PC-9 (cell line): ENCODE data around the gene NFYC. TPM values are rescaled to one million over a fixed set of nuclear protein-coding genes. Genes with fewer than 3 reads are reported as not detected.
A peak's percentile ranks its signal among the peaks of the same experiment; 100 is the strongest.

Source experiments
- BruUV-seq: library from RNA; stranded (reverse); fragments of 400-500 nt; replicated peaks from 2 replicates; lab custom pipeline; 2021; lab: Mats Ljungman, UMichigan
- CTCF ChIA-PET: fragments of 300-600 bp; sonication (Branson Sonifier 250); formaldehyde crosslinking; loops from one replicate; lab custom pipeline; 2022; ENCODE audit warnings: antibody characterized with exemption; lab: Charles Lee
- POLR2A ChIA-PET: fragments of 300-600 bp; sonication (Branson Sonifier 250); formaldehyde crosslinking; loops from one replicate; lab custom pipeline; 2022; ENCODE audit warnings: antibody characterized with exemption; ENCODE audit not compliant: unreplicated experiment; lab: Charles Lee
- DNase-seq, 2 experiments: peaks; one replicate each; pipeline versions ENCODE4 v3.0.0 to v3.0.0-alpha.2; 2015 to 2022; ENCODE audit warnings: mixed read lengths in 1 of 2
- H2AFZ ChIP-seq: fragments of 200-600 bp; sonication (generic); 2 replicates; pipeline ENCODE4 v1.8.1; 2017; ENCODE audit warnings: antibody characterized with exemption
- H3F3A ChIP-seq: fragments of 200-600 bp; sonication (generic); 2 replicates; pipeline ENCODE4 v1.8.1; 2017; ENCODE audit warnings: antibody characterized with exemption, mild to moderate bottlenecking, low read depth; ENCODE audit not compliant: insufficient read depth
- H3K27ac ChIP-seq: fragments of 200-600 bp; sonication (generic); 2 replicates; pipeline ENCODE4 v1.6.1; 2016; ENCODE audit warnings: mixed run types
- H3K27me3 ChIP-seq: fragments of 200-600 bp; sonication (generic); 2 replicates; pipeline ENCODE4 v1.6.1; 2016; ENCODE audit warnings: low read depth, mixed run types; ENCODE audit not compliant: insufficient read depth
- H3K36me3 ChIP-seq: fragments of 200-600 bp; sonication (generic); 2 replicates; pipeline ENCODE4 v1.6.1; 2016; ENCODE audit warnings: low read depth, mixed run types
- H3K4me1 ChIP-seq: fragments of 200-600 bp; sonication (generic); replicated peaks from 2 replicates; pipeline ENCODE4 v1.6.1; 2016; ENCODE audit warnings: mixed run types; ENCODE audit not compliant: insufficient read depth
- H3K4me2 ChIP-seq: fragments of 200-600 bp; sonication (generic); 2 replicates; pipeline ENCODE4 v1.6.1; 2017; ENCODE audit warnings: mixed run types
- H3K4me3 ChIP-seq: fragments of 200-600 bp; sonication (generic); 2 replicates; pipeline ENCODE4 v1.6.1; 2016; ENCODE audit warnings: mixed run types
- H3K79me2 ChIP-seq: fragments of 200-600 bp; sonication (generic); 2 replicates; pipeline ENCODE4 v1.6.1; 2017; ENCODE audit warnings: low read depth, mixed run types
- H3K9me2 ChIP-seq: fragments of 200-600 bp; sonication (generic); 2 replicates; pipeline ENCODE4 v1.8.1; 2017; ENCODE audit warnings: mild to moderate bottlenecking; ENCODE audit not compliant: insufficient read depth
- H3K9me3 ChIP-seq: fragments of 200-600 bp; sonication (generic); 2 replicates; pipeline ENCODE4 v1.8.1; 2016; ENCODE audit warnings: low read depth; ENCODE audit not compliant: insufficient read depth
- H4K20me1 ChIP-seq: fragments of 200-600 bp; sonication (generic); 2 replicates; pipeline ENCODE4 v1.8.1; 2017; ENCODE audit not compliant: insufficient read depth
- CTCF ChIP-seq: fragments of 200-600 bp; sonication (generic); conservative IDR thresholded peaks from 2 replicates; pipeline ENCODE4 v1.6.1; 2017; ENCODE audit warnings: mixed run types, antibody characterized with exemption, mild to moderate bottlenecking, moderate library complexity
- EZH2 ChIP-seq: fragments of 200-600 bp; sonication (generic); IDR thresholded peaks from 2 replicates; pipeline ENCODE4 v1.8.0; 2017; ENCODE audit warnings: antibody characterized with exemption, low read depth
- intact Hi-C: fragments of 100-400 bp; cut with micrococcal nuclease; formaldehyde crosslinking; loops from one replicate; pipeline ENCODE4 v1.10.0; 2022; ENCODE audit not compliant: unreplicated experiment
- total RNA-seq: library from RNA; stranded (reverse); gene quantifications from 2 replicates; pipeline ENCODE4 v1.2.3, GENCODE V29; 2021

The NFYC gene
- total RNA-seq, 1 experiment from 2014 or later = 91.1 TPM

DNA sequence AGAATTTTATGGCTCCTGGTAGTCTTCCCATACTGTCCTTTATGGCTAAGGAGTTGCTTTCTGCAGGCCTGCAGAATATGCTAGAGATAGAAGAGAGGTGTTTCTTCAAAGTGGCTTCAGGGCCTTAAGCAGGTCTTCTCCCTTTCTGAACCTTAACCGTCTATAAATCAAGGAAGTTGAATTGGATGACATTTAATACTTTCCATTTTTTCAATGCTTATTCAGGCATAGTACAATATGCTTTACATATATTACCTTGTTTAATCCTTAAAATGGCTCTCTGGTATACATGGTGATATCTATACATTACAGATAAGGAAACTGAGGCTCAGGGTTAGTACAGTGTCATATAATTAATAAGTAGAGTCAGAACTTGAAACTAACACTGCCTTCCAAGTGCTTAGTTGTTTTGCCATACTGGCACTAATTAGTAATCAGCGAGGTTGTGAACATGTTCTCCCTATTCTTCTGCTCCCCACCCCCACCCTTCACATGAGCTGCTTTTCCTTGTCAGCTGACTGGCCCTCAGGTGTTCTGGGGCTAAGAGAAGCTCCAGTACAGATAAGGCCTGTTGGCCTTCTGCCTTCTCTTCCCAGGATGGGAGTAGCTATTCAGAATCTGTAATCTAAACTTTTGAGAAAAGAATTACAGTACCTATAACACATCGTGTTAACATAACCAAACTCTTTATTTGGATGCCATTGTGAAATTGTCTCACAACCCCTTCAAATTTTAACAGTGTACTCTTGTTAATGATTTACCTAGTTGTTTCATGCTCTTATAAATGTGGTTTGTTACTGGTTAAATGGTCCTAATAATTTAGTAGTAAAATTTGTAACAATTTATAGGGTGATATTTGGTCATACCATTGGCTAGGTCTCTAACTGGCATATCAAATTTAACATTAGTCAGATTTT lies 13.6 kb downstream of the NFYC start:
- POLR2A ChIA-PET = interaction anchor here (0.6 kb wide), 2 partner anchors 27 to 100 kb away, joined by 3 to 8 read pairs; no protein-coding TSS in a partner anchor
- no TSS peak for BruUV-seq
- CTCF ChIA-PET = no interaction called here

DNA sequence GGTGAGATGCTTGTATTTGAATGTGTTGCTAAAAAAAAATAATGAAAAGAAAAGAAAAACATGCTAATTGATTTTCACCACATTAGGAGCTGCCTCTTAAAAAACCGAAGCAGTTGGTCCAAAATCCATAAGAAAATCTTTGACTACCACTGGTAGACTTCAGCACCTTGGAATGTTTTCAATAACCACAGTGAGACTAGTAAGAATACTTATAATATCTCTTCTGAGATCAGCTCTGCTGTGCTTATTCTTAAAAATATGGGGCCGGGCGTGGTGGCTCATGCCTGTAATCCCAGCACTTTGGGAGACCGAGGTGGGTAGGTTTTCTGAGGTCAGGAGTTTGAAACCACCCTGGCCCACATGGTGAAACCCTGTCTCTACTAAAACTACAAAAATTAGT lies 15.1 kb downstream of the NFYC start:
- POLR2A ChIA-PET = interaction anchor here (0.6 kb wide), 4 partner anchors 15 to 449 kb away, joined by 3 to 27 read pairs (median 4); no protein-coding TSS in a partner anchor
- Histone ChIP-seq H3K4me3 (no peak overlapping the region), H3K79me2 (peaks cover 84% of the 10 kb centered on the region), H2AFZ (no peak overlapping the region), H3K36me3 (no peaks in the 10 kb centered on the region), H3K4me2 (no peak overlapping the region), H4K20me1 (peaks cover 1% of the 10 kb centered on the region), H3K27me3 (no peaks in the 10 kb centered on the region), H3K9me2 (no peaks in the 10 kb centered on the region), H3K9me3 (no peaks in the 10 kb centered on the region), H3K4me1 (peaks cover 38% of the 10 kb centered on the region), H3F3A (peaks cover 11% of the 10 kb centered on the region), H3K27ac (no peak overlapping the region)
- no peak for DNase-seq
- BruUV-seq = no TSS peak
- intact Hi-C loops = no loop called here
- CTCF ChIA-PET = interaction anchor here (0.7 kb wide), 1 partner anchor 122 kb away, joined by 6 read pairs; no protein-coding TSS in a partner anchor
- no peak for TF ChIP-seq EZH2
- no peak for TF ChIP-seq CTCF

More for the DNA sequence above, 13.6 kb downstream of the NFYC start:
- Histone ChIP-seq H3K4me3 (no peak overlapping the region), H3K9me2 (no peaks in the 10 kb centered on the region), H2AFZ (no peak overlapping the region), H3K9me3 (no peaks in the 10 kb centered on the region), H3K79me2 (peaks cover 87% of the 10 kb centered on the region), H3K27ac (no peak overlapping the region), H3K4me1 (peaks cover 23% of the 10 kb centered on the region), H4K20me1 (no peaks in the 10 kb centered on the region), H3F3A (no peaks in the 10 kb centered on the region), H3K4me2 (no peak overlapping the region), H3K27me3 (no peaks in the 10 kb centered on the region), H3K36me3 (no peaks in the 10 kb centered on the region)
- no peak for DNase-seq
- TF ChIP-seq EZH2 = no peak
- no peak for TF ChIP-seq CTCF
- intact Hi-C loops = no loop called here

DNA sequence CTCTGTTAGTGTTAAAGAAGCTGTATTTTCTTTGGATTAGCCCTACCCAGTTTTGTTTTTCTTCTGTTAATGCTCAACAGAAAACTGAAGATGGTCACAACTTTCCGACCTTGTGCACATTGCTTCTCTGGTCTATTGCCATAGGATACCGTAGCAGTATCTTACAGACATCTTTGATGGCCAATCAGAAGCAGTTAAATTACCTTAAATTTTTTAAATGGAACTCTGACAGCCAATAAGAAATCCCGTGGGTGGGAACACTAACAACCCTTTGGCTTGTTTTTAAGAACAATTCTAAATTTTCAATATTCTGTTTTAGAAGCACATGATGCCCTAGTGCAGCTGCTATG lies 17.2 kb downstream of the NFYC start:
- Histone ChIP-seq H3K9me2 (no peaks in the 10 kb centered on the region), H3K4me1 (peaks cover 43% of the 10 kb centered on the region), H3K9me3 (no peaks in the 10 kb centered on the region), H3K79me2 (peaks cover 82% of the 10 kb centered on the region), H4K20me1 (peaks cover 5% of the 10 kb centered on the region), H3K27ac (no peak overlapping the region; the same call in 1 of the 2 replicates), H2AFZ (peak overlapping the region; percentile 61), H3K4me2 (peak overlapping the region; percentile 86), H3F3A (peaks cover 19% of the 10 kb centered on the region), H3K27me3 (no peaks in the 10 kb centered on the region), H3K4me3 (peak overlapping the region; percentile 62; the same call in 1 of the 2 replicates), H3K36me3 (no peaks in the 10 kb centered on the region)
- peak in 1 of 2 experiments; percentile 72 for DNase-seq
- ChIA-PET CTCF (no interaction called here), POLR2A (interaction anchor here (0.6 kb wide), 1 partner anchor 266 kb away, joined by 6 read pairs; no protein-coding TSS in a partner anchor)
- intact Hi-C loops = no loop called here
- TF ChIP-seq CTCF (no peak), EZH2 (no peak)
- no TSS peak for BruUV-seq
